ENCODE measurements around the gene NEK1. TPM values are rescaled to one million over a fixed set of nuclear protein-coding genes. Genes with fewer than 3 reads are reported as not detected.

The NEK1 gene
- total RNA-seq, 1 experiment from 2014 or later: 12.3 TPM

DNA sequence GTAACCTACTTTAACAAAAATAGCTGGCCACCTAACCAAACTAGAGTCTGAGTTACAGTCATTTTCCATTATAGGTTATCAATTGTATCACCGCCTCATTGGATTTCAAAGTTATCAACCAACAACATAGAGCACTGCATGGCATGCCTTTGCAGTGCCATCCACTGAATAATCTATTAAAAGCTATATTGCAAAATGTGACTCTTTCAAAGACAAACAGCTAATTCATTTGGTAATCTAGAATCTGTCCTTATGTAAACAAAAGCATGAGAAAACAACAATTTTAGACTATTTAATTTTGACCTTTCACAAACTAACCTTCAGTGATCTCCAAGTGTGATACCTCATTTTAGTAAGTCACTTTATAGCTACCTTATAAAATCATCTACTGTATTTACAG is 197.5 kb downstream of the NEK1 start:
- no peaks in the 10 kb centered on the region for H3K9me3 ChIP-seq (ENCODE audit: control insufficient read depth, low read depth, low read length)
- no peak overlapping the region for H2BK120ac ChIP-seq (ENCODE audit: low read depth, low read length, poor library complexity, severe bottlenecking)
- no peak overlapping the region for H3K4me2 ChIP-seq (ENCODE audit: insufficient read depth, insufficient read length, low read length)
- no peak overlapping the region for H2BK12ac ChIP-seq (ENCODE audit: insufficient read length, low read depth, low read length)
- H3K79me2 ChIP-seq (ENCODE audit: insufficient read depth, low read length): no peaks in the 10 kb centered on the region
- no peaks in the 10 kb centered on the region for H3K79me1 ChIP-seq (ENCODE audit: insufficient read depth, low read depth, low read length, poor library complexity, severe bottlenecking)
- no peak overlapping the region for H2BK15ac ChIP-seq (ENCODE audit: low read depth, low read length)
- H2BK5ac ChIP-seq (ENCODE audit: insufficient read length, low read length): no peak overlapping the region
- H2AFZ ChIP-seq (ENCODE audit: low read length): no peak overlapping the region
- Mint-ChIP-seq H3K27me3 (ENCODE audit: low read depth) (no peaks in the 10 kb centered on the region), H3K9me3 (no peaks in the 10 kb centered on the region), H3K27ac (no peak overlapping the region), H3K36me3 (ENCODE audit: insufficient read depth in 1 of 3, low read depth in 3 of 3) (no peaks in the 10 kb centered on the region), H3K4me3 (no peak overlapping the region), H3K4me1 (peaks cover 12 to 18% of the 10 kb centered on the region in 2 experiments)
- no peak overlapping the region for H3K4ac ChIP-seq (ENCODE audit: low read depth, low read length)
- H3K23me2 ChIP-seq (ENCODE audit: insufficient read length, low read depth, low read length, poor library complexity, severe bottlenecking): no peaks in the 10 kb centered on the region
- no peak overlapping the region for H3K14ac ChIP-seq (ENCODE audit: insufficient read depth, low read length)
- H3T11ph ChIP-seq (ENCODE audit: low read length): no peak overlapping the region
- TF ChIP-seq CTCF (conservative IDR thresholded peaks at IDR 0.05): no peak
- H3K9ac ChIP-seq (ENCODE audit: extremely low read depth, insufficient read length, low read length): no peak overlapping the region
- no peak overlapping the region for H4K8ac ChIP-seq (replicated peaks; ENCODE audit: insufficient read length, low read depth, low read length)
- H3K18ac ChIP-seq (ENCODE audit: insufficient read length, low read depth, low read length): no peak overlapping the region
- H4K20me1 ChIP-seq (ENCODE audit: control insufficient read depth, insufficient read depth, insufficient read length): no peaks in the 10 kb centered on the region
- no peak overlapping the region for H4K91ac ChIP-seq (ENCODE audit: insufficient read length, low read depth, low read length)
- H3K4me1 ChIP-seq (ENCODE audit: insufficient read depth, low read length): peaks cover 4% of the 10 kb centered on the region; the same call in 1 of the 2 replicates
- no peak overlapping the region for H3K23ac ChIP-seq (ENCODE audit: insufficient read length, low read depth, low read length)
- no CpG with 5 or more reads among the region's 1 CpG for WGBS (ENCODE audit: extremely low coverage, insufficient read length, low lambda C conversion rate)
- H3K27ac ChIP-seq (ENCODE audit: insufficient read length, low read depth, low read length): no peak overlapping the region
- no peak overlapping the region for H3K56ac ChIP-seq (ENCODE audit: insufficient read length, low read depth, low read length)
- H2AK5ac ChIP-seq (ENCODE audit: insufficient read length, low read length): no peak overlapping the region
- no peak overlapping the region for H2BK20ac ChIP-seq (ENCODE audit: low read depth, low read length, poor library complexity, severe bottlenecking)
- no peak overlapping the region for H4K5ac ChIP-seq (ENCODE audit: insufficient read length, low read depth, low read length)
- no peak for DNase-seq
- H3K27me3 ChIP-seq (ENCODE audit: insufficient read depth, low read length): no peaks in the 10 kb centered on the region

All from H9 (cell line).